GM18858 (cell line): ENCODE measurements around the gene PCYOX1L.

Experiments
- ATAC-seq: cut with Tn5 transposase; IDR thresholded peaks from one replicate; pipeline ENCODE4 v1.9.1; 2021; ENCODE audit not compliant: unreplicated experiment

The PCYOX1L gene

DNA sequence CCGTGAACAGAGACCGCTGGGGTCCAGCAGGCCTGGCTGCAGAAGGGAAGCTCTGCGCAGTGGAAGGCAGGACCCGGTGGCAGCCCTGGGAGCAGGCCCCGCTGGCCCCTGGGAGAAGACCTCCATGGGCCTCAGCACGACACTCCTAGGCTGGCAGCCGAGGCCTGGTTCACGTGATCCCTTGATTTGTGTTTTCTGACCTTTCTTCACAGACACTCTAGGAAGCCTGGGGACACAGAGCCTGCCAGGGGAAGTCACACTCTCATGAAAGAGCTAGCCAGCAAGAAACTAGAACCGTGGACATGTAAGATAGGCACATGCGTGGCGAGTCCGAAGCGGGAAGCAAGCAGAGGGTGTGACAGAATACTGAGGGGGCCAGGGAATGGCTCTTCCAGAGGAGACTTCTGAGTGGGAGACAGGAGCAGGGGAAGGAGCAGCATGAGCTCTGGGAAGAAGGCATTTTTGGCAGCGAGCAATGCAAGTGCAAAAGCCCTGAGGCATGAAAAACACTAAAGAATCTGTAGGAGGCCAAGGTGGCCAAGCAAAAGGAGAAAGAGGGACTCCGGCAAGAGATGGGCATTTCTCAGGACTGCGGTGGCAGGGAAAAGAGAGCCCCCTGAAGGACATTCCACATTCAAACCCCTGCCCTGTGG, 47.8 kb downstream of the PCYOX1L start:
- ATAC-seq = no peak

GRCh38 chr5:149406203-149406978, 48.5 kb downstream of the PCYOX1L start:
- no peak for ATAC-seq

DNA sequence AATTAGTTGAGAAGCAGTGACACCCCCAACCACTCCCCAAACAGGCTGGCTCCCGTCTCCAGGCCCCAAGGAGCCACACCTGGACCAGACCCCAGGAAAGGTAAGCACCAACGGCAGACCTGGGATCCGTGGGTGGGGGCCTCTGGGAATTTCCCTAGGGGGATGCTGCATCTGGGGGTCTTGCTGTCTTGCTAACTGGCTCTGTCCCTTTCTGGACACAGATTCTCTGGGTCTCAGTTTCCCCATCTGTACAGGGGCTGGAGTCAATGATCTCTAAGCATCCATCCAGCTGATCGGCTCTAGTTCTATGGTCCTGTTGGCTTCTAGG, 49.1 kb downstream of the PCYOX1L start:
- no peak for ATAC-seq

GRCh38 chr5:149407323-149408251, 49.7 kb downstream of the PCYOX1L start:
- no peak for ATAC-seq

GRCh38 chr5:149408252-149409099, 50.6 kb downstream of the PCYOX1L start:
- no peak for ATAC-seq

DNA sequence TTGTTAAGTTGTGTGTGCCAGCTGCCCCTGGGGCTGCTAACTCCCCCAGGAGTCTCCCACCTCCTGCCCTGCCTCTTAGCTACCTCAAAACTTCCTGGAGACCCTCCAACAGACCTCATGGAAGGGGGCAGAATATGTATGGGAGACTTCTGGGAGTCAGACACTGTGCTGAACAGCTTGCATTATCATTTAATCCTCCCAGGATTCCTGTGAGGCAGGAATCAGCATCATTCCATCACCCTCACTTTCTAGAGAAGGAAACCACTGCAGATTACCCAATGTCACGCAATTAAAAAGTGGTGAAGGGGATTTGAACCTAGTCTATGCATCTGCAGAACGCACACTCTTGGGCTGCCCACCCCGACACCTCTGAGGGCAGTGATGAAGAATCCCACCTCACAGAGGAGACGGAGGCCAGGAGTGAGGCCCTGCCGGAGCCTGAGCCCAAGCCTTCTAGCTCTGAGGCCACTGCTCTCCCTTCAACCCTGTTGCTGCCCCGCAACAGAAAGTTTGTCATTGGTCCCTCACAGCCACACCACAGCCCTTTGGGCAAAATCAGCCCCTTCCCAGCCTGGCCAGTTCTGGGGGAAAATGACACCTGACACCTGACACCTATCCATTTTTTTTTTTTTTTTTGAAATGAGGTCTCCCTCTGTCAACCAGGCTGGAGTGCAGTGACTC, 51.6 kb downstream of the PCYOX1L start:
- ATAC-seq = no peak

DNA sequence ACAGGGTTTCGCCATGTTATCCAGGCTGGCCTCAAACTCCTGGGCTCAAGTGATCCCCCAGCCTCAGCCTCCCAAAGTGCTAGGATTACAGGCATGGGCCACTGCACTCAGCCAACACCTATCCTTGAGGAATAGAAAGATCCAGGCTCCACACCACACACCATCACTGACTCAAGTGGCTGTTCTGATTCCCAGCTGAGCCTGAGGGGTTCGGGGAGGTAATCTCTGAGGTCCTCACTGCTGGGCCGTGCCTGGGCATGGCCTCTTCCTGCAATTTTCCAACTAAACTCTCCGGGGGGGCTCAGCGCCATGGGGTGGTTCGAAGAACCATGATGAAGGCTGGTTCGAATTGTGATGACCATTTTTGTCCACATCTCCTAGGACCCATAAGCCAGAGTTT, 52.2 kb downstream of the PCYOX1L start:
- ATAC-seq = no peak

- ATAC-seq = no peak
Measured at GRCh38 chr5:149410721-149411432, 53.0 kb downstream of the PCYOX1L start.

DNA sequence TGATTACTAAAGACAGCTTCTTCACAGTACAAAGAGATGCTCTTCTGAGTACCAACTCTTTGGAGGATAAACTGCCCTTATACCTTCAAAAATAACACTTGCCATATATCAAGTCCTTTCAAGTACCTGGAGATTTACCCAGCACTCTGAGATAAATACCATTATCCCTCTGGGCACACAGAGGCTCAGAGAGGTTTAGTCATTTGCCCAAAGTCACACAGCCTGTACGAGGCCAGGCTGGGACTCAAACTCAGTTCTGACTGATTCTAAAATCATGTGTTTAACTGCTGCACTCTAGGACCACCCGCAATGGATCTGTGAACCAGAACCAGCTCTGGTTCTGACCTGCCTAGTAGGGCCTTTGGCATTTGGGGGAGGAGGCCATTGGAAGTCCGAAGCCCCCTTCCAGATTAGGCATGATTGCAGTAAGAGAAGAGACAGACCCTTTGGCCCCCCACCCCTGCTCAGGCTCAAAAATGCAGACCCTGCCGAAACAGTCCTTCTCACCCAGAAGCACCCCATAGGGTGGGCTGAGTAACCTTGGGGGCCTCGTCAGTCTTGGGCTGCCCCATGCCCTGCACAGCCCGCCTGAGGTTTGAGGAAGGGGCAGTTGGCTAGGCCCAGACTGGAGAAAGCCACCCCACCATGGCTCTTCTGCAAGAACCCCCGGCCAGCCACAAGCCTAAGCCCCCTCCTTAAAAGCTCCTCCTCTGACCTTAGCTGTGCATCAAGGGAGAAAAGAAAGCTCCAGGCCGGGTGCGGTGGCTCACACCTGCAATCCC, 54.1 kb downstream of the PCYOX1L start:
- no peak for ATAC-seq

DNA sequence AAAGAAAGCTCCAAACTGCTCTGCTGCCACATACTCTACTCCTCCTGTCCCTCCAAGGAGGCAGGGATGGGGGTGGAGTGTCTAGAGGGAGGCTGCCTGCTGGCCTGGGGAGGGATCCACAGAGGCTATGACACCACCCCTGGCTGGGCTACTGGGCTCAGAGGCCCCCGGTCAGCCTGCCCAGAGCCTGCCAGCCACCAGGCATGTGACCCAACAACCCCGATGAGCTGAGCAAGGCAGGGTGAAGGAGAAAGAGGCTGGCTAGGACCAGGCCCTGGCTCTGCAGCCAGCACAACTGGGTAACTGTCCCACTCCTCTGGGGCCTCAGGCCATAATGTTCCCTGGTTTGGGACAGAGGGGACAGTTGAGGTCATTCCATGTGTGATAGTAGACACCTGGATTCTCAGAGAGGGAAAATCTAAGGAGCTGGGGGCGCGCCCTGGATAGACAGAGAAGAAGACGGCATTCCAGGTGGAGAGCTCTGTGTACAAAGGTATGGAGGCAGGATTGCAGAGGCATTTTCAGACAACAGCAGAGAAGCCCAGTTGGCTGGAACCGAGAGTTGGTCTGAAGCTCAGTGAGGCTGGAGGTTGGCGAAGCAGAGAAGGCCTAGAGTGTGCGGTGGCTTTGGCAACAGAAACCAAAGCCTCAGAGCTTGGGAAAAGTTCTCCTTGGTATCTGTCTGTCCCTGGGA, 55.1 kb downstream of the PCYOX1L start:
- no peak for ATAC-seq

GRCh38 chr5:149413477-149414210, 55.8 kb downstream of the PCYOX1L start:
- ATAC-seq = no peak

DNA sequence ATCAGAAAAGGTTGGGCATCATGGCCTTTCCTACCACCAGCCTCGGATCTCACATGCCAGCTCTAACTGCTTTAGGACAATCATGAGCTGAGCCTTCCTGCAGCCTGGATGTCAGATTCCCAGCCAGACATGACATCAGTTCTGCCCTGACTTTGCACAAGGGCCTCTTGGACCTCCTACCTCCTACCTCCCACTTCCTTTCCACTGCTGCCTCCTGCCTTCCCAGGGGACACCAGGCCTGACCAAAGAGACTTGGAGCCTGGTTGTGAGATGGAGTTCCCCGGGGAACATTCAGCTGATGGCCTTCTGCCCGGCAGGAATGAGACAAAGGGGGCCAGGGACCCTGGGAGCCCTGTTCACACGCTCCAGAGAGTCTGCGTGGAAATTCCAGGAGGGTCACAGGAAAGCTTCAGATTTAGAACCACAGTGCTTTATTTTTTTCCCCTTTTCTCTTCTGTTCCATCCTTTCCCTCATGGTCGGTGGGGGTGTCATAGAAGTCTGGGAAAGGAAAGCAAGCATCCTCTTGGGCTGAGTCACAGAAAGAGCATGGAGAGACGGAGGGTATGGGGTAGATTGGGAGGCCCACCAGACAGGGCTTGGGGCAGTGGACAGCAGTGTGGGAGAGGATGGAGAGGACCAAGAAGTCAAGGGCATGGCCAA, 56.7 kb downstream of the PCYOX1L start:
- ATAC-seq = no peak

GRCh38 chr5:149415066-149415967, 57.5 kb downstream of the PCYOX1L start:
- no peak for ATAC-seq

GRCh38 chr5:149416987-149417710, 59.3 kb downstream of the PCYOX1L start:
- ATAC-seq = no peak

DNA sequence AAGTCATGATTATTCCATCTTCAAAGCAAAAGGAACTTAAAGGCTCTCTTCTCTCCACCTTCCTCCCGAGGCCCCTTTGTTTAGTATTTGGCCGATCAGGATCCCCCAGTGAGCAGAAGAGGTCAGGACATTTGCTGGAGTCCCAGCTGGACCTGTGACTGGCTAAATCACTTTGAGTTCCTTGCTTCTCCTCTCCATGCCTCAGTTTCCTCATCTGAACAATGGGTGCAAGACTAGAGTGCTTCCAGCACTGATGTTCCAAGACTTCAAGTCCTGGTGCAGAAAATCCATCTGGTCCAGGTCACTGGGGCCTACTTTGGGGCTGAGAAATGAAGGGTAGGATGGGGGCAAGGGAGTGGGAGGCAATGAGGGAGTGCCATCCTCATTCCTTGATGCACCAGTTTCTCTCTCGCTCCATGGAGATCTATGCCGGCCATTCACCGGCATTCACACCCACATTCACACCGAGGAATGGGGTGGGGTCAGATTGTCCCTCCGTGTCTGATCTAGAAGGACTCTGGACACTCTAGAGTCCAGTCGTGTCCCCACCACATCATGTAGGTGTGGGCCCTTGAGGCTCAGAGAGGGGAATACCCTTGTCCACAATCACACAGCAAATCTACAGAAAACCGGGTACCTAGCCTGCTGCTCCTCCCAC, 60.0 kb downstream of the PCYOX1L start:
- ATAC-seq = no peak
